ENCODE measurements around the gene CLASRP. TPM values are rescaled to one million over a fixed set of nuclear protein-coding genes. Genes with fewer than 3 reads are reported as not detected.
"Not testable (repeated sequence)": the region's sequence is repeated elsewhere in the genome, so short reads cannot be mapped to it uniquely, and the experiment has no call there.

Gene CLASRP
- total and polyA plus RNA-seq, 4 donors = 11.6 to 97.3 (median 47.8) TPM

GRCh38 chr19:45118591-45119355 lies 79.9 kb downstream of the CLASRP start:
- not testable (repeated sequence) for DNase-seq (ENCODE audit: low read depth in 4 of 6, low spot score in 6 of 6); H3K27me3 ChIP-seq (ENCODE audit: control insufficient read depth, insufficient read depth, low read length); H3K4me3 ChIP-seq (ENCODE audit: low read depth, low read length); H3K9me3 ChIP-seq (ENCODE audit: control insufficient read depth, insufficient read depth, low read length); H3K27ac ChIP-seq (ENCODE audit: low read depth, low read length)
- 57% methylated on average over 11 of the region's 18 CpGs for WGBS (ENCODE audit: insufficient coverage)
- H3K36me3 ChIP-seq (ENCODE audit: control insufficient read depth, insufficient read depth, low read length) = peaks cover 25% of the 10 kb centered on the region
- H3K4me1 ChIP-seq (ENCODE audit: control insufficient read depth, insufficient read depth, low read length) = peaks cover 36% of the 10 kb centered on the region

DNA sequence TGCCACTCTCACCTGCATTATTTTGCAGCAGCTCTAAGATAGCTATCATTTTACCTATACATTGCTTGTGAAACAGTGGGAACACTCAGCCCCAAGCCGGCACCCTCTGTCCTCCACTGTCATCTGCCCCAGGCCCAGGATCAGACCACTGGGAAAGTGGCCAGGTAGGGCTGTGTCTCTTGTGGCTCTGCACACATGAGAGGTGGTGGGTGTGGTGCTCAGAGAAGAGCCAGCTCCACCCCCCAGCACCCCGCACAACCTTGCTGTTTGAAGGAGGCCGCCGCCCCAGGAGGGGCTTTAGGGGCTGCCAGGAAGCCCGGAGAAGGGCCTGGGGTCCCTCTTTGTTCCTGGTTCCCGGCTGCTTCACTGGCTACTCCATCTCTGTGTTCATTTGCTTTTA lies 80.7 kb downstream of the CLASRP start:
- no peak overlapping the region for H3K4me3 ChIP-seq (ENCODE audit: low read depth, low read length)
- WGBS (ENCODE audit: insufficient coverage) = no CpG with 5 or more reads among the region's 6 CpGs
- no peak overlapping the region for H3K27ac ChIP-seq (ENCODE audit: low read depth, low read length)
- H3K4me1 ChIP-seq (ENCODE audit: control insufficient read depth, insufficient read depth, low read length) = peaks cover 40% of the 10 kb centered on the region
- H3K9me3 ChIP-seq (ENCODE audit: control insufficient read depth, insufficient read depth, low read length) = no peaks in the 10 kb centered on the region
- DNase-seq (ENCODE audit: low read depth in 4 of 6, low spot score in 6 of 6) = no peak
- H3K36me3 ChIP-seq (ENCODE audit: control insufficient read depth, insufficient read depth, low read length) = peaks cover 19% of the 10 kb centered on the region
- no peaks in the 10 kb centered on the region for H3K27me3 ChIP-seq (ENCODE audit: control insufficient read depth, insufficient read depth, low read length)

Small RNAs within 50 kb of the gene (small RNA-seq; reads per million reads assigned to genes)
- gene RNU6-611P (ENCODE audit: low replicate concordance) = not detected

Other genes starting within 250 kb of the CLASRP start
- gene BCAM, start 229.9 kb upstream of the CLASRP start, total RNA-seq = 10 to 100 TPM; 24.1 to 34.3 TPM
- 10 to 100 TPM; 30.1 to 43.8 TPM for gene BCAM, start 229.9 kb upstream of the CLASRP start, polyA plus RNA-seq (ENCODE audit: insufficient read length in 2 of 2)
- gene NECTIN2, start 192.7 kb upstream of the CLASRP start, total RNA-seq = 10 to 100 TPM; 29.8 to 85.0 TPM
- 10 to 100 TPM; 63.3 to 78.3 TPM for gene NECTIN2, start 192.7 kb upstream of the CLASRP start, polyA plus RNA-seq (ENCODE audit: insufficient read length in 2 of 2)
- 10 to 100 TPM; 21.8 to 34.5 TPM for gene TOMM40, start 147.8 kb upstream of the CLASRP start, total RNA-seq
- gene TOMM40, start 147.8 kb upstream of the CLASRP start, polyA plus RNA-seq (ENCODE audit: insufficient read length in 2 of 2) = 10 to 100 TPM; 61.4 to 66.1 TPM
- 100 to 1,000 TPM; 317 to 945 TPM for gene APOE, start 133.2 kb upstream of the CLASRP start, total RNA-seq
- 100 to 1,000 TPM; 735 to 762 TPM for gene APOE, start 133.2 kb upstream of the CLASRP start, polyA plus RNA-seq (ENCODE audit: insufficient read length in 2 of 2)
- gene APOC1, start 124.4 kb upstream of the CLASRP start, total RNA-seq = 10 to 100 TPM; 28.3 to 93.9 TPM
- 100 to 1,000 TPM; 101 to 103 TPM for gene APOC1, start 124.4 kb upstream of the CLASRP start, polyA plus RNA-seq (ENCODE audit: insufficient read length in 2 of 2)
- gene APOC4, start 96.8 kb upstream of the CLASRP start, total RNA-seq = under 1 TPM in 1 of 2 donors, not detected in 1; 0.22 TPM
- gene APOC4, start 96.8 kb upstream of the CLASRP start, polyA plus RNA-seq (ENCODE audit: insufficient read length in 2 of 2) = not detected
- 10 to 100 TPM; 10.1 to 14.8 TPM for gene APOC2, start 93.0 kb upstream of the CLASRP start, total RNA-seq
- 10 to 100 TPM; 26.9 to 35.8 TPM for gene APOC2, start 93.0 kb upstream of the CLASRP start, polyA plus RNA-seq (ENCODE audit: insufficient read length in 2 of 2)
- gene CLPTM1, start 83.7 kb upstream of the CLASRP start, total RNA-seq = 10 to 100 TPM; 53.9 to 64.3 TPM
- 100 to 1,000 TPM; 157 to 158 TPM for gene CLPTM1, start 83.7 kb upstream of the CLASRP start, polyA plus RNA-seq (ENCODE audit: insufficient read length in 2 of 2)
- 1 to 10 TPM; 2.4 to 2.9 TPM for gene RELB, start 37.6 kb upstream of the CLASRP start, total RNA-seq
- 1 to 10 TPM; 3.9 to 4.0 TPM for gene RELB, start 37.6 kb upstream of the CLASRP start, polyA plus RNA-seq (ENCODE audit: insufficient read length in 2 of 2)
- under 1 TPM; 0.22 to 0.69 TPM for gene ZNF296, start 37.4 kb downstream of the CLASRP start, total RNA-seq
- gene ZNF296, start 37.4 kb downstream of the CLASRP start, polyA plus RNA-seq (ENCODE audit: insufficient read length in 2 of 2) = 1 to 10 TPM; 2.7 to 3.4 TPM
- gene GEMIN7, start 40.2 kb downstream of the CLASRP start, total RNA-seq = 10 to 100 TPM; 14.4 to 15.4 TPM
- 10 to 100 TPM; 24.0 to 27.4 TPM for gene GEMIN7, start 40.2 kb downstream of the CLASRP start, polyA plus RNA-seq (ENCODE audit: insufficient read length in 2 of 2)
- 10 to 100 TPM; 14.4 to 25.8 TPM for gene PPP1R37, start 54.1 kb downstream of the CLASRP start, total RNA-seq
- gene PPP1R37, start 54.1 kb downstream of the CLASRP start, polyA plus RNA-seq (ENCODE audit: insufficient read length in 2 of 2) = 10 to 100 TPM; 37.2 to 39.6 TPM
- under 1 TPM; 0.44 to 0.99 TPM for gene NKPD1, start 121.9 kb downstream of the CLASRP start, total RNA-seq
- gene NKPD1, start 121.9 kb downstream of the CLASRP start, polyA plus RNA-seq (ENCODE audit: insufficient read length in 2 of 2) = 1 to 10 TPM; 1.1 to 1.4 TPM
- gene TRAPPC6A, start 139.2 kb downstream of the CLASRP start, total RNA-seq = 10 to 100 TPM in 1 of 2 donors, 1 to 10 TPM in 1; 7.0 to 22.7 TPM
- 10 to 100 TPM; 22.2 to 26.2 TPM for gene TRAPPC6A, start 139.2 kb downstream of the CLASRP start, polyA plus RNA-seq (ENCODE audit: insufficient read length in 2 of 2)
- 1 to 10 TPM; 2.3 to 3.0 TPM for gene BLOC1S3, start 139.7 kb downstream of the CLASRP start, total RNA-seq
- 10 to 100 TPM; 13.7 to 15.1 TPM for gene BLOC1S3, start 139.7 kb downstream of the CLASRP start, polyA plus RNA-seq (ENCODE audit: insufficient read length in 2 of 2)
- gene EXOC3L2, start 206.4 kb downstream of the CLASRP start, total RNA-seq = 1 to 10 TPM in 1 of 2 donors, under 1 TPM in 1; 0.99 to 2.9 TPM
- gene EXOC3L2, start 206.4 kb downstream of the CLASRP start, polyA plus RNA-seq (ENCODE audit: insufficient read length in 2 of 2) = under 1 TPM; 0.19 to 0.92 TPM
- 10 to 100 TPM; 27.2 to 41.5 TPM for gene MARK4, start 212.2 kb downstream of the CLASRP start, total RNA-seq
- 100 to 1,000 TPM in 1 of 2 donors, 10 to 100 TPM in 1; 83.9 to 105 TPM for gene MARK4, start 212.2 kb downstream of the CLASRP start, polyA plus RNA-seq (ENCODE audit: insufficient read length in 2 of 2)